Measurements from ENCODE around the gene GAL3ST2. TPM values are rescaled to one million over a fixed set of nuclear protein-coding genes. Genes with fewer than 3 reads are reported as not detected.

Gene GAL3ST2
- total and polyA plus RNA-seq, 2 of the 8 experiments (the other 6 are each of a cell fraction or from before 2014, with no cell fraction given) = not detected

- TF ChIP-seq FOSL1 (IDR thresholded peaks at IDR 0.05; ENCODE audit: insufficient read depth, low read depth, low read length) (no peak), ATF2 (IDR thresholded peaks at IDR 0.05; ENCODE audit: low read length) (no peak), EZH2 (IDR thresholded peaks at IDR 0.05; ENCODE audit: low read depth, low read length, severe bottlenecking) (no peak), TAF1 (IDR thresholded peaks at IDR 0.05; ENCODE audit: low read depth, low read length) (no peak), JUND (IDR thresholded peaks at IDR 0.05; ENCODE audit: low read length) (no peak), JUN (IDR thresholded peaks at IDR 0.05; ENCODE audit: low read depth, low read length) (no peak), MAX (IDR thresholded peaks at IDR 0.05) (no peak)
Observed at GRCh38 chr2:241763551-241764274, 12.9 kb upstream of the GAL3ST2 start (continued).

All from H1 (cell line).